HUES64 (cell line): Measurements from ENCODE around the gene DLG5. TPM values are rescaled to one million over a fixed set of nuclear protein-coding genes. Genes with fewer than 3 reads are reported as not detected.

Experiments used
- H3K27ac ChIP-seq: 2 replicates; pipeline ENCODE4 v1.7.0; 2013; ENCODE audit warnings: low read depth, low read length, inconsistent platforms
- H3K27me3 ChIP-seq: 2 replicates; pipeline ENCODE4 v1.6.1; 2013; ENCODE audit warnings: mild to moderate bottlenecking, low read length; ENCODE audit not compliant: insufficient read depth
- H3K36me3 ChIP-seq: 2 replicates; pipeline ENCODE4 v1.6.1; 2013; ENCODE audit warnings: mild to moderate bottlenecking, low read length; ENCODE audit not compliant: insufficient read depth
- H3K4me1 ChIP-seq: 2 replicates; pipeline ENCODE4 v1.6.1; 2013; ENCODE audit warnings: mild to moderate bottlenecking, low read length, moderate library complexity; ENCODE audit not compliant: insufficient read depth
- H3K4me3 ChIP-seq: 2 replicates; pipeline ENCODE4 v1.5.1; 2013; ENCODE audit warnings: mild to moderate bottlenecking, low read length, moderate library complexity
- H3K9ac ChIP-seq: 2 replicates; pipeline ENCODE4 v1.6.1; 2013; ENCODE audit warnings: mild to moderate bottlenecking, low read depth, low read length
- H3K9me3 ChIP-seq: 2 replicates; pipeline ENCODE4 v1.6.1; 2013; ENCODE audit warnings: low read depth, low read length; ENCODE audit not compliant: insufficient read depth
- WGBS: fragments of 150-250, 120-280 bp; methylation state at CpG from one replicate; pipeline ENCODE4 v1.1.7; 2013; ENCODE audit warnings: missing lambda C conversion rate; 5-methylcytosine and 5-hydroxymethylcytosine counted together
- polyA plus RNA-seq, 2 experiments: library from polyadenylated mRNA; stranded (reverse); fragments of 50-300 nt; gene quantifications; one replicate each; pipeline ENCODE4 v1.2.3, GENCODE V29; 2013

Gene DLG5
- polyA plus RNA-seq (2013, experiment 1 of 2): 39.8 TPM
- 45.5 TPM for polyA plus RNA-seq (2013, experiment 2 of 2)

GRCh38 chr10:77926566-77927401 lies at the start of gene DLG5:
Gene DLG5, minus strand, starts transcription at chr10:77926755. Its CDS starts 235 bp downstream, at chr10:77926520.
- H3K9me3 ChIP-seq: no peaks in the 10 kb centered on the region
- peak within 1 kb of the TSS; percentile 46; the same call in 1 of the 2 replicates for H3K27ac ChIP-seq
- peak within 1 kb of the TSS; percentile 91 for H3K9ac ChIP-seq
- H3K4me3 ChIP-seq: peak within 1 kb of the TSS; percentile 87
- no peaks in the 10 kb centered on the region for H3K36me3 ChIP-seq
- peaks cover 11% of the 10 kb centered on the region for H3K27me3 ChIP-seq
- 1% methylated on average over 82 of the region's 95 CpGs for WGBS
- peaks cover 22% of the 10 kb centered on the region for H3K4me1 ChIP-seq

GRCh38 chr10:77975086-77975666 lies 48.6 kb upstream of the DLG5 start:
- Histone ChIP-seq H3K4me1 (peaks cover 12% of the 10 kb centered on the region; the same call in 1 of the 2 replicates), H3K27ac (no peak overlapping the region)
- WGBS: 93% methylated on average over 9 of the region's 9 CpGs

GRCh38 chr10:77974396-77975074 lies 48.0 kb upstream of the DLG5 start:
- peaks cover 12% of the 10 kb centered on the region; the same call in 1 of the 2 replicates for H3K4me1 ChIP-seq
- no peaks in the 10 kb centered on the region for H3K27me3 ChIP-seq
- WGBS: 69% methylated on average over 7 of the region's 8 CpGs
- H3K9ac ChIP-seq: no peak overlapping the region
- H3K36me3 ChIP-seq: peaks cover 39% of the 10 kb centered on the region
- no peak overlapping the region for H3K27ac ChIP-seq
- H3K9me3 ChIP-seq: no peaks in the 10 kb centered on the region
- no peak overlapping the region for H3K4me3 ChIP-seq

More at GRCh38 chr10:77975086-77975666, 48.6 kb upstream of the DLG5 start:
- Histone ChIP-seq H3K9me3 (no peaks in the 10 kb centered on the region), H3K27me3 (no peaks in the 10 kb centered on the region), H3K4me3 (no peak overlapping the region), H3K36me3 (peaks cover 45% of the 10 kb centered on the region), H3K9ac (no peak overlapping the region)

GRCh38 chr10:77973276-77973675 lies 46.7 kb upstream of the DLG5 start:
- no peak overlapping the region for H3K27ac ChIP-seq
- 97% methylated on average over 3 of the region's 5 CpGs for WGBS
- no peak overlapping the region for H3K9ac ChIP-seq
- no peak overlapping the region for H3K4me3 ChIP-seq
- H3K9me3 ChIP-seq: no peaks in the 10 kb centered on the region
- peaks cover 28% of the 10 kb centered on the region for H3K36me3 ChIP-seq
- H3K4me1 ChIP-seq: peaks cover 12% of the 10 kb centered on the region; the same call in 1 of the 2 replicates
- no peaks in the 10 kb centered on the region for H3K27me3 ChIP-seq

GRCh38 chr10:77972148-77972547 lies 45.6 kb upstream of the DLG5 start:
- H3K9ac ChIP-seq: no peak overlapping the region
- no peaks in the 10 kb centered on the region for H3K27me3 ChIP-seq
- H3K36me3 ChIP-seq: peaks cover 17% of the 10 kb centered on the region
- peaks cover 12% of the 10 kb centered on the region; the same call in 1 of the 2 replicates for H3K4me1 ChIP-seq
- 92% methylated on average over 5 of the region's 5 CpGs for WGBS
- H3K9me3 ChIP-seq: no peaks in the 10 kb centered on the region
- H3K4me3 ChIP-seq: no peak overlapping the region
- no peak overlapping the region for H3K27ac ChIP-seq

GRCh38 chr10:77971804-77972144 lies 45.2 kb upstream of the DLG5 start:
- H3K9me3 ChIP-seq: no peaks in the 10 kb centered on the region
- 92% methylated on average over 3 of the region's 3 CpGs for WGBS
- H3K4me3 ChIP-seq: no peak overlapping the region

GRCh38 chr10:77970869-77971803 lies 44.6 kb upstream of the DLG5 start:
- Histone ChIP-seq H3K4me3 (no peak overlapping the region), H3K9ac (no peak overlapping the region), H3K4me1 (peaks cover 12% of the 10 kb centered on the region; the same call in 1 of the 2 replicates), H3K36me3 (peaks cover 7% of the 10 kb centered on the region), H3K27me3 (no peaks in the 10 kb centered on the region), H3K9me3 (no peaks in the 10 kb centered on the region), H3K27ac (peak overlapping the region; percentile 37; the same call in 1 of the 2 replicates)
- 64% methylated on average over 6 of the region's 7 CpGs for WGBS

More at GRCh38 chr10:77971804-77972144, 45.2 kb upstream of the DLG5 start:
- H3K4me1 ChIP-seq: peaks cover 12% of the 10 kb centered on the region; the same call in 1 of the 2 replicates
- H3K27ac ChIP-seq: peak overlapping the region; percentile 37; the same call in 1 of the 2 replicates
- H3K36me3 ChIP-seq: peaks cover 13% of the 10 kb centered on the region
- no peaks in the 10 kb centered on the region for H3K27me3 ChIP-seq
- no peak overlapping the region for H3K9ac ChIP-seq

- no peak overlapping the region for H3K27ac ChIP-seq
- peaks cover 8% of the 10 kb centered on the region for H3K9me3 ChIP-seq
- no peak overlapping the region for H3K4me3 ChIP-seq
- no peak overlapping the region for H3K9ac ChIP-seq
- no peaks in the 10 kb centered on the region for H3K27me3 ChIP-seq
- 94% methylated on average over 4 of the region's 4 CpGs for WGBS
- H3K4me1 ChIP-seq: peaks cover 8% of the 10 kb centered on the region; the same call in 1 of the 2 replicates
- no peaks in the 10 kb centered on the region for H3K36me3 ChIP-seq
Measured at GRCh38 chr10:77969114-77969513, 42.6 kb upstream of the DLG5 start.

GRCh38 chr10:77967611-77968022 lies 41.1 kb upstream of the DLG5 start:
- H3K4me1 ChIP-seq: peaks cover 8% of the 10 kb centered on the region; the same call in 1 of the 2 replicates
- H3K9ac ChIP-seq: no peak overlapping the region
- H3K27ac ChIP-seq: no peak overlapping the region
- 83% methylated on average over 8 of the region's 8 CpGs for WGBS
- peaks cover 15% of the 10 kb centered on the region for H3K9me3 ChIP-seq
- no peaks in the 10 kb centered on the region for H3K36me3 ChIP-seq
- H3K4me3 ChIP-seq: no peak overlapping the region
- no peaks in the 10 kb centered on the region for H3K27me3 ChIP-seq

GRCh38 chr10:77965294-77965693 lies 38.7 kb upstream of the DLG5 start:
- Histone ChIP-seq H3K9me3 (peaks cover 15% of the 10 kb centered on the region), H3K27ac (no peak overlapping the region), H3K36me3 (no peaks in the 10 kb centered on the region), H3K4me3 (no peak overlapping the region), H3K4me1 (no peaks in the 10 kb centered on the region), H3K27me3 (no peaks in the 10 kb centered on the region), H3K9ac (no peak overlapping the region)
- WGBS: 96% methylated on average over 5 of the region's 5 CpGs
